HL-60 (cell line): Measurements from ENCODE around the gene PLPP6.
A peak's percentile ranks its signal among the peaks of the same experiment; 100 is the strongest.

Experiments
- DNase-seq, 2 experiments: peaks; one replicate each; pipeline ENCODE4 v3.0.0-alpha.2; 2010 to 2020; ENCODE audit warnings: low read depth in 1 of 2, low spot score in 1 of 2
- H3K27ac ChIP-seq: fragments of 250-450 bp; sonication (Bioruptor Pico); replicated peaks from 2 replicates; pipeline ENCODE4 v1.5.1; 2020; ENCODE audit warnings: mild to moderate bottlenecking, moderate library complexity
- H3K27me3 ChIP-seq: fragments of 250-450 bp; sonication (Bioruptor Pico); 2 replicates; pipeline ENCODE4 v1.5.1; 2021; ENCODE audit warnings: mild to moderate bottlenecking, moderate library complexity; ENCODE audit not compliant: insufficient read depth, poor library complexity, severe bottlenecking
- H3K4me3 ChIP-seq: replicated peaks from 2 replicates; pipeline ENCODE4 v1.5.1; 2011; ENCODE audit warnings: mild to moderate bottlenecking, control low read depth, low read length; ENCODE audit not compliant: insufficient read depth
- GABPA ChIP-seq: IDR thresholded peaks from 2 replicates; pipeline ENCODE4 v1.6.1; 2012; ENCODE audit warnings: low read depth
- POLR2AphosphoS5 ChIP-seq: IDR thresholded peaks from 2 replicates; pipeline ENCODE4 v1.6.1; 2012; ENCODE audit warnings: low read depth
- SPI1 ChIP-seq: IDR thresholded peaks from 2 replicates; pipeline ENCODE4 v1.6.1; 2012; ENCODE audit warnings: low read depth, mild to moderate bottlenecking, borderline replicate concordance
- TF ChIP-seq, protein P1 (sequence below): IDR thresholded peaks from 2 replicates; pipeline ENCODE4 v1.6.1; 2012; ENCODE audit warnings: low read depth; ENCODE audit not compliant: insufficient replicate concordance
- TF ChIP-seq, protein P2 (sequence below): IDR thresholded peaks from one replicate; pipeline ENCODE4 v1.5.1; 2011; ENCODE audit warnings: low read length, control low read depth, inconsistent platforms; ENCODE audit not compliant: insufficient read depth

The PLPP6 gene

DNA sequence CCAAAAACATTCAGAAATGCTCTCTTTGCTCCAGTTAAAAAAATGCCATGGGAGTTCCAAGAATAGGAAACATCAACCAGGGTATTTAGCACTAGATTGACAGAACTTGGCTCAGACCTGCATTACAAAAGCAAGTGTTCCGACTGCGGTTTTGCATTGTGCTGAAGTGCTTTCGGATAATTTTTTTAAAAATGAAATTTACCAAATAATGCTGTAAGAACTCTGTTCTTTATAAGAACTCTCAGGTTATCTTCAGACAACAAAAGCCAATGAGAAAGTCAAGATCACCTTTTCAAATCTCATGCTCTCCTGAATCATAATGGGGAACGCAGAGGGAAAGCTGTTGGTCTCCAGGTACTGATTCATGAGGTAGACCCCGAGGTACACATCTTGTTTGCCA is 483 bp upstream of the PLPP6 start:
- TF ChIP-seq POLR2AphosphoS5 (no peak), GABPA (no peak), SPI1 (no peak)
- TF ChIP-seq, protein P1, sequence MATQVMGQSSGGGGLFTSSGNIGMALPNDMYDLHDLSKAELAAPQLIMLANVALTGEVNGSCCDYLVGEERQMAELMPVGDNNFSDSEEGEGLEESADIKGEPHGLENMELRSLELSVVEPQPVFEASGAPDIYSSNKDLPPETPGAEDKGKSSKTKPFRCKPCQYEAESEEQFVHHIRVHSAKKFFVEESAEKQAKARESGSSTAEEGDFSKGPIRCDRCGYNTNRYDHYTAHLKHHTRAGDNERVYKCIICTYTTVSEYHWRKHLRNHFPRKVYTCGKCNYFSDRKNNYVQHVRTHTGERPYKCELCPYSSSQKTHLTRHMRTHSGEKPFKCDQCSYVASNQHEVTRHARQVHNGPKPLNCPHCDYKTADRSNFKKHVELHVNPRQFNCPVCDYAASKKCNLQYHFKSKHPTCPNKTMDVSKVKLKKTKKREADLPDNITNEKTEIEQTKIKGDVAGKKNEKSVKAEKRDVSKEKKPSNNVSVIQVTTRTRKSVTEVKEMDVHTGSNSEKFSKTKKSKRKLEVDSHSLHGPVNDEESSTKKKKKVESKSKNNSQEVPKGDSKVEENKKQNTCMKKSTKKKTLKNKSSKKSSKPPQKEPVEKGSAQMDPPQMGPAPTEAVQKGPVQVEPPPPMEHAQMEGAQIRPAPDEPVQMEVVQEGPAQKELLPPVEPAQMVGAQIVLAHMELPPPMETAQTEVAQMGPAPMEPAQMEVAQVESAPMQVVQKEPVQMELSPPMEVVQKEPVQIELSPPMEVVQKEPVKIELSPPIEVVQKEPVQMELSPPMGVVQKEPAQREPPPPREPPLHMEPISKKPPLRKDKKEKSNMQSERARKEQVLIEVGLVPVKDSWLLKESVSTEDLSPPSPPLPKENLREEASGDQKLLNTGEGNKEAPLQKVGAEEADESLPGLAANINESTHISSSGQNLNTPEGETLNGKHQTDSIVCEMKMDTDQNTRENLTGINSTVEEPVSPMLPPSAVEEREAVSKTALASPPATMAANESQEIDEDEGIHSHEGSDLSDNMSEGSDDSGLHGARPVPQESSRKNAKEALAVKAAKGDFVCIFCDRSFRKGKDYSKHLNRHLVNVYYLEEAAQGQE: no peak
- TF ChIP-seq, protein P2, sequence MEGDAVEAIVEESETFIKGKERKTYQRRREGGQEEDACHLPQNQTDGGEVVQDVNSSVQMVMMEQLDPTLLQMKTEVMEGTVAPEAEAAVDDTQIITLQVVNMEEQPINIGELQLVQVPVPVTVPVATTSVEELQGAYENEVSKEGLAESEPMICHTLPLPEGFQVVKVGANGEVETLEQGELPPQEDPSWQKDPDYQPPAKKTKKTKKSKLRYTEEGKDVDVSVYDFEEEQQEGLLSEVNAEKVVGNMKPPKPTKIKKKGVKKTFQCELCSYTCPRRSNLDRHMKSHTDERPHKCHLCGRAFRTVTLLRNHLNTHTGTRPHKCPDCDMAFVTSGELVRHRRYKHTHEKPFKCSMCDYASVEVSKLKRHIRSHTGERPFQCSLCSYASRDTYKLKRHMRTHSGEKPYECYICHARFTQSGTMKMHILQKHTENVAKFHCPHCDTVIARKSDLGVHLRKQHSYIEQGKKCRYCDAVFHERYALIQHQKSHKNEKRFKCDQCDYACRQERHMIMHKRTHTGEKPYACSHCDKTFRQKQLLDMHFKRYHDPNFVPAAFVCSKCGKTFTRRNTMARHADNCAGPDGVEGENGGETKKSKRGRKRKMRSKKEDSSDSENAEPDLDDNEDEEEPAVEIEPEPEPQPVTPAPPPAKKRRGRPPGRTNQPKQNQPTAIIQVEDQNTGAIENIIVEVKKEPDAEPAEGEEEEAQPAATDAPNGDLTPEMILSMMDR: no peak
- H3K27me3 ChIP-seq: no peaks in the 10 kb centered on the region
- H3K27ac ChIP-seq: no peak overlapping the region
- peak overlapping the region; percentile 68 for H3K4me3 ChIP-seq
- no peak for DNase-seq

DNA sequence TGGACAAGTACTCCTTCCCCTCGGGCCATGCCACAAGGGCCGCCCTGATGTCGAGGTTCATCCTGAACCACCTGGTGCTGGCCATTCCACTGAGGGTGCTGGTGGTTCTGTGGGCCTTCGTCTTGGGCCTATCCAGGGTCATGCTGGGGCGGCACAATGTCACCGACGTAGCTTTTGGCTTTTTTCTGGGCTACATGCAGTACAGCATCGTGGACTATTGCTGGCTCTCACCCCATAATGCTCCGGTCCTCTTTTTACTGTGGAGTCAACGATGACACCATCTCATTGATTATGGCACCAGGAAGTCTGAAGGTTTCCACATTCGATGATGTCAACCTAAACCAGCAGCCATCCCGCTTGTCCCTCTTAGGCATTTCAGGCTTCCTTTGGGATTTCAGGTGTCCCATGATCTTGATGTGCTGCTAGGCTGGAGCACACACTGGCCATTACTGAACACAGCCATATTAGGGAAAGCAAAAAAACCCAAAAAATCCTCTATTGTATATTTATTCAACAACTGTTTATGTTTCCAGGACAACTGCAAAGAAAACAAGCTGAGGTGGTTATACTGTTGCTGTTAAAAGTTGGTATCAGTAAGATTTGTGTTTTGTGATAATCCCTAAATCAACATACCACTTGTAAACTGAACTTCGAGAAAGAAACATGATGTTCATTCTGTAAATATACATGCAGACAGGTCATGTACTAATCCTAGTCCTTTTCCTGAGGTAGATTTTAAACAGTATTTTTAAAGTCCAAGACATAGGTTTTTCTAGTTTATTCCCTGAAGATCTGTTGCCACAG is 1.1 kb downstream of the PLPP6 start:
- DNase-seq: no peak

GRCh38 chr9:4663956-4664355 is 1.9 kb downstream of the PLPP6 start:
- TF ChIP-seq GABPA (no peak), POLR2AphosphoS5 (no peak), SPI1 (no peak)
- TF ChIP-seq, protein P2: no peak
- TF ChIP-seq, protein P1: no peak
- no peaks in the 10 kb centered on the region for H3K27me3 ChIP-seq
- DNase-seq: no peak
- H3K4me3 ChIP-seq: no peak overlapping the region
- H3K27ac ChIP-seq: no peak overlapping the region

More for the DNA sequence above, 1.1 kb downstream of the PLPP6 start:
- no peaks in the 10 kb centered on the region for H3K27me3 ChIP-seq
- no peak overlapping the region for H3K27ac ChIP-seq
- no peak for TF ChIP-seq GABPA
- TF ChIP-seq, protein P1: no peak
- TF ChIP-seq POLR2AphosphoS5: no peak
- TF ChIP-seq SPI1: no peak
- TF ChIP-seq, protein P2: no peak
- H3K4me3 ChIP-seq: peak overlapping the region; percentile 68
